NB4 (cell line): ENCODE measurements around the gene SESN2.

Experiments used
- CTCF ChIP-seq: IDR thresholded peaks from one replicate; pipeline ENCODE4 v1.5.1; 2012; ENCODE audit warnings: low read depth, low read length
- POLR2A ChIP-seq: IDR thresholded peaks from 2 replicates; pipeline ENCODE4 v1.6.1; 2011; ENCODE audit warnings: mild to moderate bottlenecking; ENCODE audit not compliant: insufficient read length; ENCODE audit errors: extremely low read depth

GRCh38 chr1:28259934-28260802 is 850 bp downstream of the SESN2 start:
- no peak for TF ChIP-seq CTCF
- no peak for TF ChIP-seq POLR2A
